Endodermal cell (in vitro differentiated cells): ENCODE data around the gene PHOX2A. TPM values are rescaled to one million over a fixed set of nuclear protein-coding genes. Genes with fewer than 3 reads are reported as not detected.

ENCODE experiments used
- DNase-seq: peaks from one replicate; pipeline ENCODE4 v3.0.0-alpha.2; 2017
- H3K27ac ChIP-seq: 2 replicates; pipeline ENCODE4 v1.5.1; 2013; ENCODE audit warnings: mild to moderate bottlenecking, low read depth, low read length, moderate library complexity
- H3K27me3 ChIP-seq: 2 replicates; pipeline ENCODE4 v1.6.1; 2013; ENCODE audit warnings: mild to moderate bottlenecking, low read length, moderate library complexity; ENCODE audit not compliant: insufficient read depth, control insufficient read depth, poor library complexity, severe bottlenecking
- H3K36me3 ChIP-seq: 2 replicates; pipeline ENCODE4 v1.7.0; 2013; ENCODE audit warnings: mild to moderate bottlenecking, low read length, moderate library complexity; ENCODE audit not compliant: control insufficient read depth, insufficient read depth
- H3K4me1 ChIP-seq: one replicate; pipeline ENCODE4 v1.7.0; 2013; ENCODE audit warnings: low read length; ENCODE audit not compliant: control insufficient read depth, insufficient read depth
- H3K4me3 ChIP-seq: 2 replicates; pipeline ENCODE4 v1.5.1; 2013; ENCODE audit warnings: mild to moderate bottlenecking, low read length, moderate library complexity
- H3K9ac ChIP-seq: 2 replicates; pipeline ENCODE4 v1.6.1; 2013; ENCODE audit warnings: mild to moderate bottlenecking, low read length, moderate library complexity; ENCODE audit not compliant: poor library complexity, severe bottlenecking; ENCODE audit errors: extremely low read depth
- H3K9me3 ChIP-seq: 2 replicates; pipeline ENCODE4 v1.6.1; 2013; ENCODE audit warnings: mild to moderate bottlenecking, low read length, moderate library complexity; ENCODE audit not compliant: control insufficient read depth
- H3K27ac Mint-ChIP-seq: 2 replicates; pipeline ENCODE4 v1.8.0; 2020; ENCODE audit warnings: mixed read lengths
- H3K27me3 Mint-ChIP-seq: 2 replicates; pipeline ENCODE4 v1.8.0; 2021; ENCODE audit warnings: mild to moderate bottlenecking, mixed read lengths; ENCODE audit not compliant: insufficient read depth
- H3K36me3 Mint-ChIP-seq: 2 replicates; pipeline ENCODE4 v1.8.0; 2020; ENCODE audit warnings: low read depth, mixed read lengths
- H3K4me1 Mint-ChIP-seq: 2 replicates; pipeline ENCODE4 v1.8.0; 2020; ENCODE audit warnings: mixed read lengths
- H3K4me3 Mint-ChIP-seq: 2 replicates; pipeline ENCODE4 v1.8.0; 2020; ENCODE audit warnings: mild to moderate bottlenecking, moderate library complexity, mixed read lengths
- H3K9me3 Mint-ChIP-seq: 2 replicates; pipeline ENCODE4 v1.8.0; 2020; ENCODE audit warnings: mild to moderate bottlenecking, mixed read lengths
- whole genome bisulfite sequencing, 2 experiments: methylation state at CpG; one replicate each; pipeline versions ENCODE4 v1.1.5 to v1.1.7; 2013; ENCODE audit warnings: missing lambda C conversion rate in 2 of 2, mixed read lengths in 1 of 2; ENCODE audit not compliant: insufficient coverage in 1 of 2, insufficient read length in 1 of 2; 5-methylcytosine and 5-hydroxymethylcytosine counted together
- total RNA-seq, 2 donors: library from RNA; stranded (reverse); fragmentation: NEBNext Ultra II Directional in 1 of 2; extraction: Animal tissue kit (Norgen Biotek cat#: 25700) in 1 of 2; gene quantifications; 2 replicates in 1 of 2; 3 replicates in 1 of 2; pipeline ENCODE4 v1.2.1, GENCODE V29; 2021
- TF ChIP-seq, protein P1 (sequence below): fragments of 200-600 bp; sonication (generic); conservative IDR thresholded peaks from 2 replicates; pipeline ENCODE4 v1.5.0; 2021; ENCODE audit warnings: antibody characterized with exemption, mild to moderate bottlenecking

The PHOX2A gene
- total RNA-seq, 2 donors from 2014 or later: 0.92 TPM; not detected in 1

DNA sequence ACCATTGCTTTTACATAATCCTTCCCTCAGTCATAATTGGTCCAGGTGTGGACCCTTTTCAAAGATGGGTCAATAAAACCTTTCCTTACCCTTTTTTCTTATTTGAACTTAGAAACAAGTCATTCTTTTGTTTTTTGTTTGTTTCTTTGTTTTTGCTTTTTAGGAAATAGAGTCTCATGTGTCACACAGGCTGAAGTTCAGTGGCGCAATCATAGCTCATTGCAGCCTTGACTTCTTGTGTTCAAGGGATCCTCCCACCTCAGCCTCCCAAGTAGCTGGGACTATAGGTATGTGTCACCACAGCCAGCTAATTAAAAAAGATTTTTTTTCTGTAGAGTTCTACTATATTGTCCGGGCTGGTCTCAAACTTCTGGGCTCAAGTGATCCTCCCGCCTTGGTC lies 9.4 kb upstream of the PHOX2A start:
- Histone ChIP-seq H3K9ac (no peak overlapping the region), H3K4me1 (peaks cover 7% of the 10 kb centered on the region), H3K27me3 (peaks cover 15% of the 10 kb centered on the region), H3K27ac (no peak overlapping the region), H3K4me3 (no peak overlapping the region), H3K36me3 (no peaks in the 10 kb centered on the region), H3K9me3 (peaks cover 5% of the 10 kb centered on the region)
- no peak for DNase-seq
- Mint-ChIP-seq H3K36me3 (no peaks in the 10 kb centered on the region), H3K4me3 (no peak overlapping the region), H3K27ac (no peak overlapping the region), H3K4me1 (peaks cover 9% of the 10 kb centered on the region), H3K27me3 (peaks cover 40% of the 10 kb centered on the region), H3K9me3 (no peaks in the 10 kb centered on the region)
- TF ChIP-seq, protein P1, sequence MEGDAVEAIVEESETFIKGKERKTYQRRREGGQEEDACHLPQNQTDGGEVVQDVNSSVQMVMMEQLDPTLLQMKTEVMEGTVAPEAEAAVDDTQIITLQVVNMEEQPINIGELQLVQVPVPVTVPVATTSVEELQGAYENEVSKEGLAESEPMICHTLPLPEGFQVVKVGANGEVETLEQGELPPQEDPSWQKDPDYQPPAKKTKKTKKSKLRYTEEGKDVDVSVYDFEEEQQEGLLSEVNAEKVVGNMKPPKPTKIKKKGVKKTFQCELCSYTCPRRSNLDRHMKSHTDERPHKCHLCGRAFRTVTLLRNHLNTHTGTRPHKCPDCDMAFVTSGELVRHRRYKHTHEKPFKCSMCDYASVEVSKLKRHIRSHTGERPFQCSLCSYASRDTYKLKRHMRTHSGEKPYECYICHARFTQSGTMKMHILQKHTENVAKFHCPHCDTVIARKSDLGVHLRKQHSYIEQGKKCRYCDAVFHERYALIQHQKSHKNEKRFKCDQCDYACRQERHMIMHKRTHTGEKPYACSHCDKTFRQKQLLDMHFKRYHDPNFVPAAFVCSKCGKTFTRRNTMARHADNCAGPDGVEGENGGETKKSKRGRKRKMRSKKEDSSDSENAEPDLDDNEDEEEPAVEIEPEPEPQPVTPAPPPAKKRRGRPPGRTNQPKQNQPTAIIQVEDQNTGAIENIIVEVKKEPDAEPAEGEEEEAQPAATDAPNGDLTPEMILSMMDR: no peak
- WGBS, 2 experiments: 88 to 93% methylated on average over 1 to 3 of the region's 3 CpGs

DNA sequence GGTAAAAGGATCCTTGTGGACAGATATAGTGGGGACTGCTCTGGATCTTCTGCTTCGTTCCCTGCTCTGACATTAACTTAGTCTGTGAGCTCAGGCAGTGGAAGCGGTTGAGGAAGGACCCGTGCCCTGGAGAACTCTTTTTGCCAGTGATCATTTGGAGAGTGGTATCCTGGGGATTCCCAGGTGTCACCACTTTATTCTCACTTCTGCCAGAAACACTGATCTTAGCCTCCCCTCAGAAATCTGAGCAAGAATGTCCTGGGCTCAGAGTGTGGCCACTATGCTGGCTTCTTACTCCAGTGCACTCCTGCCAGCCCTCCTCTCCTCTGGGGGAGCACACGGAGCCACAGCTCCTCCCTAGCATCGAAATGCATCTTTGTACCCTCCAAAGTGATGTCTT lies 7.6 kb upstream of the PHOX2A start:
- 87 to 92% methylated on average over 4 to 5 of the region's 5 CpGs for WGBS, 2 experiments
- Mint-ChIP-seq H3K36me3 (no peaks in the 10 kb centered on the region), H3K27me3 (peaks cover 40% of the 10 kb centered on the region), H3K4me3 (no peak overlapping the region), H3K9me3 (no peaks in the 10 kb centered on the region), H3K4me1 (peaks cover 9% of the 10 kb centered on the region), H3K27ac (no peak overlapping the region)
- peaks cover 24% of the 10 kb centered on the region for H3K27me3 ChIP-seq
- H3K9me3 ChIP-seq: peaks cover 5% of the 10 kb centered on the region
- TF ChIP-seq, protein P1: no peak
- peaks cover 7% of the 10 kb centered on the region for H3K4me1 ChIP-seq
- no peak overlapping the region for H3K9ac ChIP-seq
- no peak overlapping the region for H3K27ac ChIP-seq
- no peak for DNase-seq
- H3K4me3 ChIP-seq: no peak overlapping the region
- no peaks in the 10 kb centered on the region for H3K36me3 ChIP-seq

DNA sequence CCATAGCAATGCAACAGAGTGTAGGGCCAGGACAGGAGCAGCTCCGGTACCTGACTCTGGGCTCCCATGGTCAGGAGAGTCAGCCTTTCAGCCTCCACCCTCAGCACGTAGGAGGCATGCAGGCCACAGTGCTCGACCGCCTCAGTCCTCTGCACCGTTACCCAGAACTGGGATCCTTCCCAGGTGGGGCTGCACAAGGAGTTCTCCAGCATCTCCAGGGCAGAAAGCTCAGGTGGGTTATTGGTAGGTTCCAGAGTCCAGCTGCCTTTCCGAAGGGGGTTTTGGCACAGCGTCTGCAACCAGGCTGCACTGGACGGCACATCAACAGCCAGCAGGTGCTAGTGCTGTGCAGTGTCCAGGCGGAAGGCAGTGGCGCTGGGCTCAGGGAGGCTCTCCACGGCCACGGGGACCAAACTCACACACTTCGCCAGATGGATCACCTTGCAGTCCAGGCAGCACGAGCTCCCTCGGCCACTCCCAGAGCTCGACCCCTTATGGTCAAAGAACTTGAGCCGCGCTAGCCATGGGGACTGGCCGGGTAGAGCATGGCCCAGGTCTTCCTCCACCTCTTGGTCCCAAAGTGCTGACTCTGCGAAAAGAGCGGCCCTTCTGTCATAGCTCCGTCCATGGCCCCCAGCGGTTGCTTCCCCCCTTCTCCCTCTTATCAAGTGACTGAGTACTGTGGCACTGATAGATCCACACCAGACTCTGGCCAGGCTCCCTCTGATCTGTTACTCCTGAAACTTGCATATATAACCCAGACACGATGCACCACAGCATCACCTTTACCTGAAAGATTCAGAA lies 6.9 kb upstream of the PHOX2A start:
- TF ChIP-seq, protein P1: no peak
- H3K27ac ChIP-seq: no peak overlapping the region
- 92 to 94% methylated on average over 24 of the region's 24 CpGs for WGBS, 2 experiments
- Mint-ChIP-seq H3K4me3 (no peak overlapping the region), H3K27ac (no peak overlapping the region), H3K36me3 (no peaks in the 10 kb centered on the region), H3K27me3 (peaks cover 40% of the 10 kb centered on the region), H3K4me1 (peaks cover 9% of the 10 kb centered on the region), H3K9me3 (no peaks in the 10 kb centered on the region)
- no peak overlapping the region for H3K4me3 ChIP-seq
- H3K9me3 ChIP-seq: peaks cover 5% of the 10 kb centered on the region
- no peak for DNase-seq
- H3K27me3 ChIP-seq: peaks cover 32% of the 10 kb centered on the region
- H3K36me3 ChIP-seq: no peaks in the 10 kb centered on the region
- H3K9ac ChIP-seq: no peak overlapping the region
- peaks cover 7% of the 10 kb centered on the region for H3K4me1 ChIP-seq
